ENCODE results near the gene C6orf132.

DNA sequence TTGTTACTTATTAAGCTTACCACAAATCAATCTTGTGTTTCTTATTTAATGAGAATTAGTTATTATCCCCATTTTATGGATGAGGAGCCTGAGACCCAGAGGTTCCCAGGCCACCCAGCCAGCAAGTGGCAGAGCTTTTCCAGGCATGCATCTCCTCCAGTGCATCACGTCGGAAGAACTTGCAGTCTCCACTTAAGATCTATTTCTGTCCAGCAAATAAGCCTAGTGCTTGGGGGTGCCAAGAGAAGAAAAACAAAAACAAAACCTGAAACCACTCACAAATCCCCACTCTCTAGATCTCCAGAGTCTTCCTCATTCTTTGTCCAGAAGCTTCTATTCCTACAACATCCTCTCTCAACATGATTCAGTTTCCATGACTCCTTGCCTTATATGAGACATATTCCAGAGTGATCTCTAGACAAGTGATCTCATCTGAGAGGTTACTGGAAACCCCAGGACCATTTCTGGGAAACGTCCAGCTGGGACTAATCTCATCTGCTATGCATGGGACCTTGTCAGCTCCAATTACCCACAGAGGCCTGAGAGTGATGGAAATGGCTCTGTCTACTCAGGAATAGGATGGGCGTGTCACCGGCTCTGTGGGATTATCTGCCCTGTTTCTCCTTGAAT, 48.2 kb upstream of the C6orf132 start:
- no peak for TF ChIP-seq POLR2A (IDR thresholded peaks at IDR 0.05)
- TF ChIP-seq, protein P1, sequence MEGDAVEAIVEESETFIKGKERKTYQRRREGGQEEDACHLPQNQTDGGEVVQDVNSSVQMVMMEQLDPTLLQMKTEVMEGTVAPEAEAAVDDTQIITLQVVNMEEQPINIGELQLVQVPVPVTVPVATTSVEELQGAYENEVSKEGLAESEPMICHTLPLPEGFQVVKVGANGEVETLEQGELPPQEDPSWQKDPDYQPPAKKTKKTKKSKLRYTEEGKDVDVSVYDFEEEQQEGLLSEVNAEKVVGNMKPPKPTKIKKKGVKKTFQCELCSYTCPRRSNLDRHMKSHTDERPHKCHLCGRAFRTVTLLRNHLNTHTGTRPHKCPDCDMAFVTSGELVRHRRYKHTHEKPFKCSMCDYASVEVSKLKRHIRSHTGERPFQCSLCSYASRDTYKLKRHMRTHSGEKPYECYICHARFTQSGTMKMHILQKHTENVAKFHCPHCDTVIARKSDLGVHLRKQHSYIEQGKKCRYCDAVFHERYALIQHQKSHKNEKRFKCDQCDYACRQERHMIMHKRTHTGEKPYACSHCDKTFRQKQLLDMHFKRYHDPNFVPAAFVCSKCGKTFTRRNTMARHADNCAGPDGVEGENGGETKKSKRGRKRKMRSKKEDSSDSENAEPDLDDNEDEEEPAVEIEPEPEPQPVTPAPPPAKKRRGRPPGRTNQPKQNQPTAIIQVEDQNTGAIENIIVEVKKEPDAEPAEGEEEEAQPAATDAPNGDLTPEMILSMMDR (IDR thresholded peaks at IDR 0.05 in 4 of 5, conservative IDR thresholded peaks at IDR 0.05 in 1 of 5), result no peak
